HepG2 (cell line): ENCODE measurements around the gene ASTN2. TPM values are rescaled to one million over a fixed set of nuclear protein-coding genes. Genes with fewer than 3 reads are reported as not detected.

Experiments used
- ATAC-seq: fragments of 200-7000 bp; cut with Tn5 transposase; 3 replicates; pipeline ENCODE4 v1.9.1; 2020; ENCODE audit warnings: mild to moderate bottlenecking, moderate library complexity
- BruUV-seq: library from RNA; stranded (reverse); fragments of 400-500 nt; replicated peaks from 2 replicates; lab custom pipeline; 2021; lab: Mats Ljungman, UMichigan
- CTCF ChIA-PET: fragments of 300-600 bp; formaldehyde crosslinking; extraction: SDS; loops from one replicate; lab custom pipeline; 2021; ENCODE audit warnings: low total read pairs, inconsistent platforms, low intra/inter-chr PET ratio; lab: Yijun Ruan, JAX
- POLR2A ChIA-PET: fragments of 350-600 bp; sonication (Branson Sonifier 250); formaldehyde crosslinking; loops from one replicate; lab custom pipeline; 2020; ENCODE audit warnings: antibody characterized with exemption, inconsistent platforms; lab: Yijun Ruan, JAX
- DNase-seq: peaks from one replicate; pipeline ENCODE4 v3.0.0-alpha.2; 2015; ENCODE audit warnings: low spot score
- FAIRE-seq: peaks from 3 replicates; lab custom pipeline; 2011; peaks lifted over from hg19 to GRCh38; lab: Jason Lieb, UNC
- H2AFZ ChIP-seq: one replicate; pipeline ENCODE4 v1.6.1; 2011; ENCODE audit warnings: low read length, inconsistent platforms
- H3K27ac ChIP-seq: fragments of 300-600 bp; 3 replicates; pipeline ENCODE4 v1.8.0; 2011; ENCODE audit warnings: mixed run types, mild to moderate bottlenecking, mixed read lengths, low read length, inconsistent platforms; ENCODE audit not compliant: insufficient read depth; ENCODE audit errors: extremely low read length
- H3K27me3 ChIP-seq, 2 experiments: fragments of 200-600 bp in 1 of 2; 2 replicates in 1 of 2; 3 replicates in 1 of 2; pipeline versions ENCODE4 v1.6.0 to v1.8.0; 2011; ENCODE audit warnings: low read length in 2 of 2, mild to moderate bottlenecking in 2 of 2, moderate library complexity in 2 of 2, inconsistent platforms in 1 of 2; ENCODE audit not compliant: insufficient read depth in 2 of 2, control insufficient read depth in 1 of 2
- H3K36me3 ChIP-seq, 2 experiments: fragments of 200-600 bp in 1 of 2; replicated peaks in 1 of 2; 2 replicates in 1 of 2; 3 replicates in 1 of 2; pipeline versions ENCODE4 v1.5.1 to v1.8.0; 2011; ENCODE audit warnings: low read length in 2 of 2, inconsistent platforms in 1 of 2; ENCODE audit not compliant: insufficient read depth in 2 of 2, control insufficient read depth in 1 of 2
- H3K4me1 ChIP-seq: 2 replicates; pipeline ENCODE4 v1.5.1; 2012; ENCODE audit warnings: low read length, inconsistent platforms; ENCODE audit not compliant: insufficient read depth
- H3K4me2 ChIP-seq: 2 replicates; pipeline ENCODE4 v1.6.0; 2011; ENCODE audit warnings: low read depth, low read length, inconsistent platforms
- H3K4me3 ChIP-seq, 3 experiments: fragments of 200-600 bp in 1 of 3; sonication (generic), shearing (Covaris generic) in 1 of 3; replicated peaks in 1 of 3; 2 replicates each; pipeline ENCODE4 v1.5.1; 2011 to 2016; ENCODE audit warnings: low read length in 3 of 3, inconsistent platforms in 2 of 3, low read depth in 2 of 3, mild to moderate bottlenecking in 2 of 3, control low read depth in 1 of 3, mixed read lengths in 1 of 3; ENCODE audit not compliant: insufficient read depth in 1 of 3
- H3K79me2 ChIP-seq: one replicate; pipeline ENCODE4 v1.6.1; 2011; ENCODE audit warnings: low read length, inconsistent platforms; ENCODE audit not compliant: insufficient read depth
- H3K9ac ChIP-seq: 2 replicates; pipeline ENCODE4 v1.6.0; 2011; ENCODE audit warnings: mild to moderate bottlenecking, low read depth, low read length, inconsistent platforms; ENCODE audit not compliant: insufficient read depth
- H3K9me3 ChIP-seq: 2 replicates; pipeline ENCODE4 v1.5.1; 2012; ENCODE audit warnings: mild to moderate bottlenecking, low read length
- H4K20me1 ChIP-seq: 2 replicates; pipeline ENCODE4 v1.6.0; 2011; ENCODE audit warnings: inconsistent platforms, mild to moderate bottlenecking, low read length, moderate library complexity; ENCODE audit not compliant: insufficient read depth
- MIXL1 ChIP-seq: IDR thresholded peaks from 2 replicates; pipeline ENCODE4 v1.6.1; 2016
- SOX13 ChIP-seq, 3 experiments: fragments of 450-650 bp in 1 of 3; sonication (generic) in 1 of 3; formaldehyde crosslinking in 1 of 3; IDR thresholded peaks in 2 of 3; conservative IDR thresholded peaks in 1 of 3; 2 replicates each; pipeline versions ENCODE4 v1.5.0 to v1.6.1; 2016 to 2020; ENCODE audit warnings: antibody characterized with exemption in 1 of 3, mild to moderate bottlenecking in 1 of 3, missing compliant biosample characterization in 1 of 3, missing genetic modification reagents in 1 of 3, moderate library complexity in 1 of 3
- ZNF337 ChIP-seq: sonication (generic); formaldehyde crosslinking; IDR thresholded peaks from 2 replicates; pipeline ENCODE4 v1.5.1; 2020; ENCODE audit warnings: missing genetic modification reagents, low read depth, mild to moderate bottlenecking, borderline replicate concordance
- ZSCAN29 ChIP-seq: sonication (generic); formaldehyde crosslinking; conservative IDR thresholded peaks from 2 replicates; pipeline ENCODE4 v1.4.0; 2020; ENCODE audit warnings: mild to moderate bottlenecking, missing genetic modification reagents
- WGBS: methylation state at CpG from one replicate; pipeline ENCODE4 v1.1.6; 2017; ENCODE audit warnings: low lambda C conversion rate; 5-methylcytosine and 5-hydroxymethylcytosine counted together
- in situ Hi-C: cut with HindIII; loops from 2 replicates; pipeline ENCODE4 v1.10.0; 2017; ENCODE audit warnings: low pct_unique_long_range_greater_than_20kb; ENCODE audit not compliant: extremely low pct_ligation_motif_present
- intact Hi-C: fragments of 100-400 bp; cut with micrococcal nuclease; formaldehyde crosslinking; loops from one replicate; pipeline ENCODE4 v1.10.0; 2022; ENCODE audit not compliant: unreplicated experiment
- polyA plus RNA-seq, 8 experiments: library from polyadenylated mRNA; depleted of rRNA in 3 of 8; stranded (reverse) in 7 of 8; unstranded in 1 of 8; fragments of >200 nt; fragmentation: Illumina TruSeq in 4 of 8; extraction: Trizol in 4 of 8; gene quantifications; 2 replicates each; pipeline versions ENCODE4 v1.2.1 to v1.2.3, GENCODE V29; 2011 to 2016; ENCODE audit warnings: low read depth in 4 of 8, missing spikeins in 1 of 8, mixed read lengths in 1 of 8; ENCODE audit not compliant: insufficient read depth in 1 of 8
- total RNA-seq, 5 experiments: library from RNA; depleted of rRNA; stranded (reverse); fragments of >200 nt; fragmentation: Illumina TruSeq; extraction: Trizol; gene quantifications; 2 replicates each; pipeline ENCODE4 v1.2.3, GENCODE V29; 2016; ENCODE audit warnings: low read depth in 1 of 5
- TF ChIP-seq, protein P1 (sequence below): sonication (generic); formaldehyde crosslinking; IDR thresholded peaks from 2 replicates; pipeline ENCODE4 v1.9.0; 2021; ENCODE audit warnings: missing genetic modification reagents, mild to moderate bottlenecking, borderline replicate concordance
- TF ChIP-seq, protein P2 (sequence below): sonication (generic); formaldehyde crosslinking; IDR thresholded peaks from 2 replicates; pipeline ENCODE4 v1.8.1; 2023; ENCODE audit warnings: missing genetic modification reagents, mild to moderate bottlenecking, borderline replicate concordance

ASTN2 gene
- total and polyA plus RNA-seq, 2 of the 13 experiments (the other 11 are each of a cell fraction or from before 2014, with no cell fraction given), result 5.2 to 13.5 TPM

DNA sequence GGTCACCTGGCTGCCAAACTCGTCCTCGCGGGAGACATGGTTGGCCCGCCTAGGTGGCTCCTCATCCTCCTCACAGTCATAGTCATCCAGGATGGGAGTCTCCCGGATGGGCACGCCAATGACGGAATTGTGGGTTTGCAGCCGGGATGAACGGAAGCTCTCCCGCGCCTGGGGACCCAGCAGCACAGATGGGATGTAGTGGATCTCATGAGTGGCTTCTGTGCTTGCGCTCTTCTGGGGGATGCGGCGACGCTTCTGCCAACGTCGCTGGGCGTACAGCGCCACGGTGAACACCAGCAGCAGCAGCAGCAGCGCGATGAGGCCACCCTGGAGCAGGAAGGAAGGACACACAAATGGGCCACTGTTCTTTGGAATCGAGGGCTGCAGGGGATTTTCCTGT is 200.4 kb downstream of the ASTN2 start (continued):
- TF ChIP-seq ZSCAN29 (CRISPR knock-in tag) (no peak), SOX13 (IDR thresholded peaks at IDR 0.05) (no peak), SOX13 (CRISPR knock-in tag; conservative IDR thresholded peaks at IDR 0.05 in 1 of 2, IDR thresholded peaks at IDR 0.05 in 1 of 2) (no peak)
- TF ChIP-seq, protein P1, sequence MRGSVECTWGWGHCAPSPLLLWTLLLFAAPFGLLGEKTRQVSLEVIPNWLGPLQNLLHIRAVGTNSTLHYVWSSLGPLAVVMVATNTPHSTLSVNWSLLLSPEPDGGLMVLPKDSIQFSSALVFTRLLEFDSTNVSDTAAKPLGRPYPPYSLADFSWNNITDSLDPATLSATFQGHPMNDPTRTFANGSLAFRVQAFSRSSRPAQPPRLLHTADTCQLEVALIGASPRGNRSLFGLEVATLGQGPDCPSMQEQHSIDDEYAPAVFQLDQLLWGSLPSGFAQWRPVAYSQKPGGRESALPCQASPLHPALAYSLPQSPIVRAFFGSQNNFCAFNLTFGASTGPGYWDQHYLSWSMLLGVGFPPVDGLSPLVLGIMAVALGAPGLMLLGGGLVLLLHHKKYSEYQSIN, result no peak

DNA sequence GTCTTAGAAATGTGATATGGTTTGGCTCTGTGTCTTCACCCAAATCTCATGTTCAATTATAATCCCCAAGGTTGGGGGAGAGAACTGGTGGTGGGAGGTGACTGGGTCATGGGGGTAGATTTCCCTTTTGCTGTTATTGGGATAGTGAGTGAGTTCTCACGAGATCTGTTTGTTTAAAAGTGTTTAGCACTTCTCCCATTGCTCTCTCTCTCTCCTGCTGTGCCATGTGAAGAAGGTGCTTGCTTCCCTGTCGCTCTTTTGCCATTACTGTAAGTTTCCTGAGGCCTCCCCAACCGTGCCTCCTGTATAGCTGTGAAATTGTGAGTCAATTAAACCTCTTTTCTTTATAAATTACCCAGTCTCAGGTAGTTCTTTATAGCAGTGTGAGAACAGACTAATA is 203.6 kb downstream of the ASTN2 start:
- ChIA-PET CTCF (no interaction called here), POLR2A (no interaction called here)
- FAIRE-seq, result no peak
- in situ Hi-C loops (no loop called here), intact Hi-C loops (no loop called here)
- H3K4me3 ChIP-seq, result no peak overlapping the region
- DNase-seq, result no peak
- H4K20me1 ChIP-seq, result no peaks in the 10 kb centered on the region
- no peak for ATAC-seq
- H3K4me2 ChIP-seq, result no peak overlapping the region
- H3K9me3 ChIP-seq, result peaks cover 17% of the 10 kb centered on the region
- no peak overlapping the region for H3K9ac ChIP-seq
- H3K36me3 ChIP-seq, result no peaks in the 10 kb centered on the region
- no TSS peak for BruUV-seq
- H3K27me3 ChIP-seq, result no peaks in the 10 kb centered on the region
- TF ChIP-seq ZNF337 (no peak), MIXL1 (CRISPR knock-in tag) (no peak)
- TF ChIP-seq, protein P2, sequence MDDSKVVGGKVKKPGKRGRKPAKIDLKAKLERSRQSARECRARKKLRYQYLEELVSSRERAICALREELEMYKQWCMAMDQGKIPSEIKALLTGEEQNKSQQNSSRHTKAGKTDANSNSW, result no peak
- H3K27ac ChIP-seq, result no peak overlapping the region
- no peaks in the 10 kb centered on the region for H3K4me1 ChIP-seq
- H2AFZ ChIP-seq, result no peak overlapping the region
- 0% methylated on average over 3 of the region's 3 CpGs for WGBS
- no peaks in the 10 kb centered on the region for H3K79me2 ChIP-seq
